Measurements from ENCODE around the gene TAF7.
"Not testable (repeated sequence)": the region's sequence is repeated elsewhere in the genome, so short reads cannot be mapped to it uniquely, and the experiment has no call there.

Gene TAF7

DNA sequence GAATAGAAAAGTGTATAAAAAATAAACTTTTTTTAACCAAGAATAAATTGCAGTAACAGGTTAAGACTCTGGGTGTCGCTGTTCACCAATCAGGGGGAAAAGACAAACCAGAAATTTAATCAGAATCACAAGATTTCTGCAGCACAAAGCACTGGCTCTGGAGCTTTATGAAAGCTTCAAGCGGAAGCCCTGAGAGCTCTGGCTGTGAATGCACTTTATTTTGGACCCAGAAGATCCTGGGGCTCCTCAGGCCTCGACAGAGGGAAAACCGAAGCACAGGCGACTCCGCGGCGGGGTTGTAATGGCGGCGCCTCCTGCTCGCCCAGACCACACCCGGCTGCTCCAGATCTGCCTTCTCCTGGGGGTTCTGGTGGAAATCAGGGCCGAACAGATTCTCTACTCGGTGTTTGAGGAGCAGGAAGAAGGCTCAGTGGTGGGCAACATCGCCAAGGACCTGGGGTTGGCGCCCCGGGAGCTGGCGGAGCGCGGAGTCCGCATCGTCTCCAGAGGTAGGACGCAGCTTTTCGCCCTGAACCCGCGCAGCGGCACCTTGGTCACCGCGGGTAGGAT lies 34.4 kb upstream of the TAF7 start, which contains the start of gene PCDHGA4:
TSS of gene PCDHGA4 (plus strand) at position 122 of the 570 bp plus-strand sequence. CDS start at position 209, 87 bp downstream.
- DNase-seq (ENCODE audit: low spot score) = no peak
- no peak for ATAC-seq (ENCODE audit: low read depth)
- H3K36me3 ChIP-seq (ENCODE audit: low read depth) = no peaks in the 10 kb centered on the region
- peaks cover 3% of the 10 kb centered on the region for H3K4me1 ChIP-seq (ENCODE audit: insufficient read depth, poor library complexity, severe bottlenecking)
- TF ChIP-seq, protein P1, sequence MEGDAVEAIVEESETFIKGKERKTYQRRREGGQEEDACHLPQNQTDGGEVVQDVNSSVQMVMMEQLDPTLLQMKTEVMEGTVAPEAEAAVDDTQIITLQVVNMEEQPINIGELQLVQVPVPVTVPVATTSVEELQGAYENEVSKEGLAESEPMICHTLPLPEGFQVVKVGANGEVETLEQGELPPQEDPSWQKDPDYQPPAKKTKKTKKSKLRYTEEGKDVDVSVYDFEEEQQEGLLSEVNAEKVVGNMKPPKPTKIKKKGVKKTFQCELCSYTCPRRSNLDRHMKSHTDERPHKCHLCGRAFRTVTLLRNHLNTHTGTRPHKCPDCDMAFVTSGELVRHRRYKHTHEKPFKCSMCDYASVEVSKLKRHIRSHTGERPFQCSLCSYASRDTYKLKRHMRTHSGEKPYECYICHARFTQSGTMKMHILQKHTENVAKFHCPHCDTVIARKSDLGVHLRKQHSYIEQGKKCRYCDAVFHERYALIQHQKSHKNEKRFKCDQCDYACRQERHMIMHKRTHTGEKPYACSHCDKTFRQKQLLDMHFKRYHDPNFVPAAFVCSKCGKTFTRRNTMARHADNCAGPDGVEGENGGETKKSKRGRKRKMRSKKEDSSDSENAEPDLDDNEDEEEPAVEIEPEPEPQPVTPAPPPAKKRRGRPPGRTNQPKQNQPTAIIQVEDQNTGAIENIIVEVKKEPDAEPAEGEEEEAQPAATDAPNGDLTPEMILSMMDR (IDR thresholded peaks at IDR 0.05; ENCODE audit: poor library complexity, severe bottlenecking) = peak; percentile 61
- H3K27ac ChIP-seq (ENCODE audit: poor library complexity, severe bottlenecking) = no peak within 1 kb of the TSS
- no peaks in the 10 kb centered on the region for H3K9me3 ChIP-seq (ENCODE audit: severe bottlenecking)
- peak within 1 kb of the TSS; percentile 14 for H3K4me3 ChIP-seq (ENCODE audit: severe bottlenecking)
- peaks cover 82% of the 10 kb centered on the region for H3K27me3 ChIP-seq (ENCODE audit: insufficient read depth, poor library complexity, severe bottlenecking)

DNA sequence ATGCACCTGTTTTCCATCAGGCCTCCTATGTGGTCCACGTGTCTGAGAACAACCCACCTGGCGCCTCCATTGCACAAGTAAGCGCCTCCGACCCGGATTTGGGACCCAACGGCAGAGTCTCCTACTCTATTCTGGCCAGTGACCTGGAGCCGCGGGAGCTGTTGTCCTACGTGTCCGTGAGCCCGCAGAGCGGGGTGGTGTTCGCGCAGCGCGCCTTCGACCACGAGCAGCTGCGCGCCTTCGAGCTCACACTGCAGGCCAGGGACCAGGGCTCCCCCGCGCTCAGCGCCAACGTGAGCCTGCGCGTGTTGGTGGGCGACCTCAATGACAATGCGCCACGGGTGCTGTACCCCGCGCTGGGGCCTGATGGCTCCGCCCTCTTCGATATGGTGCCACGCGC lies 31.0 kb upstream of the TAF7 start:
- peaks cover 76% of the 10 kb centered on the region for H3K27me3 ChIP-seq (ENCODE audit: insufficient read depth, poor library complexity, severe bottlenecking)
- no peak for DNase-seq (ENCODE audit: low spot score)
- no peak overlapping the region for H3K27ac ChIP-seq (ENCODE audit: poor library complexity, severe bottlenecking)
- ATAC-seq (ENCODE audit: low read depth) = no peak
- no peaks in the 10 kb centered on the region for H3K9me3 ChIP-seq (ENCODE audit: severe bottlenecking)
- TF ChIP-seq, protein P1 (IDR thresholded peaks at IDR 0.05; ENCODE audit: poor library complexity, severe bottlenecking) = no peak
- no peaks in the 10 kb centered on the region for H3K36me3 ChIP-seq (ENCODE audit: low read depth)
- H3K4me1 ChIP-seq (ENCODE audit: insufficient read depth, poor library complexity, severe bottlenecking) = no peaks in the 10 kb centered on the region
- H3K4me3 ChIP-seq (ENCODE audit: severe bottlenecking) = no peak overlapping the region

DNA sequence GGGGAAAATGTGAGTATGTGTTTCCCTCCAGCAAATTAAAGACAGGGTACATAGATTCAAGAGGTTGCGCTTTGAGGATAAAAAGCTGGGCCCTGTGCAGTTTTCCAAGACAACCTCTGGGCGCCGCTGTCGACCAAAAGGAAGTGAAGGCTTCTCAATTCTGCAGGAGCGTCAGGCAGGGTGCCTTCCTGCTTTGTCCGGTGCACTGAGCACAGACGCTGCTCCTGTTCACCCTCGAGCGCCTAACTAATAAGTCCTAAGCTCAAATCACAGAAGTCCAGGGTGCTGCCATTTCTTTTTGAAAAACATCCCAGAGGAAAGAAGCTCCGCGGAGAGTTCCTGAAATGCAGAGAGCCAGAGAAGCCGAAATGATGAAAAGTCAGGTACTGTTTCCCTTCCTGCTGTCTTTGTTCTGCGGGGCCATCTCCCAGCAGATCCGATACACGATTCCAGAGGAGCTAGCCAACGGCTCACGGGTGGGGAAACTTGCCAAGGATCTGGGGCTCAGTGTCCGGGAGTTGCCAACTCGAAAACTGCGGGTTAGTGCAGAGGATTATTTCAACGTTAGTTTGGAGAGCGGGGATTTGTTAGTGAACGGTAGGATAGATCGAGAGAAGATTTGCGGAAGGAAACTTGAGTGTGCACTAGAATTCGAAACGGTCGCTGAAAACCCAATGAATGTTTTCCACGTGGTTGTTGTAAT lies 29.5 kb upstream of the TAF7 start, which contains the start of gene PCDHGB1:
TSS of gene PCDHGB1 (plus strand) at position 183 of the 703 bp plus-strand sequence. CDS start at position 345, 162 bp downstream.
- H3K4me3 ChIP-seq (ENCODE audit: severe bottlenecking) = no peak within 1 kb of the TSS
- no peaks in the 10 kb centered on the region for H3K36me3 ChIP-seq (ENCODE audit: low read depth)
- DNase-seq (ENCODE audit: low spot score) (no peak), ATAC-seq (ENCODE audit: low read depth) (peak; percentile 50; the same call in 2 of the 3 replicates)
- H3K9me3 ChIP-seq (ENCODE audit: severe bottlenecking) = no peaks in the 10 kb centered on the region
- TF ChIP-seq, protein P1 (IDR thresholded peaks at IDR 0.05; ENCODE audit: poor library complexity, severe bottlenecking) = peak; percentile 49
- H3K27me3 ChIP-seq (ENCODE audit: insufficient read depth, poor library complexity, severe bottlenecking) = peaks cover 76% of the 10 kb centered on the region
- no peaks in the 10 kb centered on the region for H3K4me1 ChIP-seq (ENCODE audit: insufficient read depth, poor library complexity, severe bottlenecking)
- no peak within 1 kb of the TSS for H3K27ac ChIP-seq (ENCODE audit: poor library complexity, severe bottlenecking)

DNA sequence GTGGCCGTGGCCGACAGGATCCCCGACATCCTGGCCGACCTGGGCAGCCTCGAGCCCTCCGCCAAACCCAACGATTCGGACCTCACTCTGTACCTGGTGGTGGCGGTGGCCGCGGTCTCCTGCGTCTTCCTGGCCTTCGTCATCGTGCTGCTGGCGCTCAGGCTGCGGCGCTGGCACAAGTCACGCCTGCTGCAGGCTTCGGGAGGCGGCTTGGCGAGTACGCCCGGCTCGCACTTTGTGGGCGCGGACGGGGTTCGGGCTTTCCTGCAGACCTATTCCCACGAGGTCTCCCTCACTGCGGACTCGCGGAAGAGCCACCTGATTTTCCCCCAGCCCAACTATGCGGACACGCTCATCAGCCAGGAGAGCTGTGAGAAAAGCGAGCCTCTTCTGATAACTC lies 25.4 kb upstream of the TAF7 start:
- not testable (repeated sequence) for H3K36me3 ChIP-seq (ENCODE audit: low read depth); H3K4me1 ChIP-seq (ENCODE audit: insufficient read depth, poor library complexity, severe bottlenecking); H3K9me3 ChIP-seq (ENCODE audit: severe bottlenecking); DNase-seq (ENCODE audit: low spot score); ATAC-seq (ENCODE audit: low read depth); H3K27ac ChIP-seq (ENCODE audit: poor library complexity, severe bottlenecking); H3K4me3 ChIP-seq (ENCODE audit: severe bottlenecking)
- H3K27me3 ChIP-seq (ENCODE audit: insufficient read depth, poor library complexity, severe bottlenecking) = peaks cover 81% of the 10 kb centered on the region

DNA sequence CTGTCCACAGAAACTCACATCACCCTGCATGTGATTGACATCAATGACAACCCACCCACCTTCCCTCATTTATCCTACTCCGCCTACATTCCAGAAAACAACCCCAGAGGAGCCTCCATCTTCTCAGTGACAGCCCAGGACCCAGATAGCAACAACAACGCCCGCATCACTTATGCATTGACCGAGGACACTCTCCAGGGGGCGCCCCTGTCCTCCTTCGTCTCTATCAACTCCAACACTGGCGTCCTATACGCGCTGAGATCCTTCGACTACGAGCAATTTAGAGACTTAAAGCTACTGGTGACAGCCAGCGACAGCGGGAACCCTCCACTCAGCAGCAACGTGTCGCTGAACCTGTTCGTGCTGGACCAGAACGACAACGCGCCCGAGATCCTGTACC lies 24.7 kb upstream of the TAF7 start:
- Histone ChIP-seq H3K36me3 (ENCODE audit: low read depth) (no peaks in the 10 kb centered on the region), H3K4me3 (ENCODE audit: severe bottlenecking) (no peak overlapping the region), H3K9me3 (ENCODE audit: severe bottlenecking) (no peaks in the 10 kb centered on the region), H3K27me3 (ENCODE audit: insufficient read depth, poor library complexity, severe bottlenecking) (peaks cover 80% of the 10 kb centered on the region), H3K27ac (ENCODE audit: poor library complexity, severe bottlenecking) (no peak overlapping the region), H3K4me1 (ENCODE audit: insufficient read depth, poor library complexity, severe bottlenecking) (no peaks in the 10 kb centered on the region)
- ATAC-seq (ENCODE audit: low read depth) = no peak
- no peak for DNase-seq (ENCODE audit: low spot score)
- TF ChIP-seq, protein P1 (IDR thresholded peaks at IDR 0.05; ENCODE audit: poor library complexity, severe bottlenecking) = no peak
